HG03571 (cell line): ENCODE measurements around the gene WDR13.
"Not testable (repeated sequence)": the region's sequence is repeated elsewhere in the genome, so short reads cannot be mapped to it uniquely, and the experiment has no call there.

Experiments used
- ATAC-seq: cut with Tn5 transposase; IDR thresholded peaks from one replicate; pipeline ENCODE4 v1.9.1; 2021; ENCODE audit not compliant: unreplicated experiment

The WDR13 gene

DNA sequence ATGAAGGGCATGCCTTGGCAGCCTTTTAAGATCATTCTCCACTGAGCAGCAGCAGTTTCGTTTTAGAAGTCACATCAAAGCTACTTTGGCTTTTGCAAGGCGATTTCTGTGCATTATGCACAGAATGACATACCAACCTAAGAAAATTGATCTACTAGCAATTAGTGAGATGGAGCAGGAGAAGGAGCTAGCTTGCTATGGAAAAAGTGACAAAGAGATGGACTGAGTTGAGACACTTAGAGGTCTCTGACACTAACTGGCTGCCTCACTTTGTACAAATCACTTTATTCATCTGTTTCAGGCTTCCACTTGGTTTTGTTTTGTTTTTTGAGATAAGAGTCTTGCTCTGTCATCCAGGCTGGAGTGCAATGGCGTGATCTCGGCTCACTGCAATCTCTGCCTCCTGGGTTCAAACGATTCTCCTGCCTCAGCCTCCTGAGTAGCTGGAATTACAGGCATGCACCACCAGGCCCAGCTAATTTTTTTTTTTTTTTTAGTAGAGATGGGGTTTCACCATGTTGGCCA is 54.8 kb downstream of the WDR13 start:
- not testable (repeated sequence) for ATAC-seq

DNA sequence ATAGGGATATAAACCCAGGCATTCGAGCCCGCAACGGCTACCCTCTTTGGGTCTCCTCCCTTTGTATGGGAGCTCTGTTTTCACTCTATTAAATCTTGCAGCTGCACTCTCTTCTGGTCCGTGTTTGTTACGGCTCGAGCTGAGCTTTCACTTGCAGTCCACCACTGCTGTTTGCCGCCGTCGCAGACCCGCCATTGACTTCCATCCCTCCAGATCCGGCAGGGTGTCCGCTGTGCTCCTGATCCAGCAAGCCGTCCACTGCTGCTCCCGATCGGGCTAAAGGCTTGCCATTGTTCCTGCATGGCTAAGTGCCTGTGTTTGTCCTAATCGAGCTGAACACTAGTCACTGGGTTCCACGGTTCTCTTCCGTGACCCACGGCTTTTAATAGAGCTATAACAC is 57.5 kb downstream of the WDR13 start:
- ATAC-seq, result not testable (repeated sequence)
